Spleen (tissue), 11 donors: ENCODE data around the gene PTGFR. TPM values are rescaled to one million over a fixed set of nuclear protein-coding genes. Genes with fewer than 3 reads are reported as not detected.

Experiments used
- DNase-seq: peaks from one replicate; pipeline ENCODE4 v3.0.0-alpha.2; 2020
- H3K27ac ChIP-seq, 8 donors: fragments of 200-600 bp; sonication (generic) in 7 of 8; 1 replicate in 4 of 8; 2 replicates in 4 of 8; pipeline versions ENCODE4 v1.5.0 to v1.8.0; 2016 to 2021; ENCODE audit warnings: inconsistent platforms in 4 of 8, mild to moderate bottlenecking in 4 of 8, moderate library complexity in 1 of 8
- H3K27me3 ChIP-seq, 7 donors: fragments of 200-600 bp; sonication (generic) in 6 of 7; replicated peaks in 1 of 7; 1 replicate in 4 of 7; 2 replicates in 3 of 7; pipeline versions ENCODE4 v1.5.0 to v1.8.0; 2016 to 2021; ENCODE audit warnings: inconsistent platforms in 3 of 7, mild to moderate bottlenecking in 1 of 7
- H3K36me3 ChIP-seq, 6 donors: fragments of 200-600 bp; sonication (generic) in 5 of 6; 1 replicate in 4 of 6; 2 replicates in 2 of 6; pipeline versions ENCODE4 v1.5.0 to v1.8.0; 2016 to 2021; ENCODE audit warnings: inconsistent platforms in 2 of 6
- H3K4me1 ChIP-seq, 6 donors: fragments of 200-600 bp; sonication (generic) in 5 of 6; 1 replicate in 3 of 6; 2 replicates in 3 of 6; pipeline versions ENCODE4 v1.5.0 to v1.8.0; 2016 to 2021; ENCODE audit warnings: inconsistent platforms in 3 of 6
- H3K4me3 ChIP-seq, 8 donors: fragments of 200-600 bp; sonication (generic) in 7 of 8; 1 replicate in 4 of 8; 2 replicates in 4 of 8; pipeline versions ENCODE4 v1.5.0 to v1.8.0; 2016 to 2021; ENCODE audit warnings: inconsistent platforms in 4 of 8, mild to moderate bottlenecking in 4 of 8, moderate library complexity in 2 of 8
- H3K9me3 ChIP-seq, 8 donors: fragments of 200-600 bp; sonication (generic) in 7 of 8; 1 replicate in 4 of 8; 2 replicates in 4 of 8; pipeline versions ENCODE4 v1.5.0 to v1.8.0; 2016 to 2021; ENCODE audit warnings: inconsistent platforms in 4 of 8
- POLR2A ChIP-seq, 3 donors: fragments of 450-650 bp; IDR thresholded peaks; one replicate each; pipeline ENCODE4 v1.5.1; 2017; ENCODE audit warnings: antibody characterized with exemption in 3 of 3, mild to moderate bottlenecking in 1 of 3
- POLR2AphosphoS5 ChIP-seq, 3 donors: sonication (generic); formaldehyde crosslinking; IDR thresholded peaks; one replicate each; pipeline ENCODE4 v1.5.1; 2017; ENCODE audit warnings: antibody characterized with exemption in 3 of 3
- WGBS, 5 donors: extraction: QIAGEN DNeasy Blood & Tissue Kit in 3 of 5; methylation state at CpG; one replicate each; pipeline versions ENCODE4 v1.1.5 to v1.1.7; 2013 to 2018; 5-methylcytosine and 5-hydroxymethylcytosine counted together
- intact Hi-C: fragments of 100-400 bp; cut with DNase I; formaldehyde crosslinking; loops from one replicate; pipeline ENCODE4 v1.15.0; 2023; ENCODE audit warnings: low total_unique reads
- polyA plus RNA-seq, 3 donors: library from polyadenylated mRNA; stranded (reverse); fragments of 200-250 nt; gene quantifications; one replicate each; pipeline ENCODE4 v1.2.1, GENCODE V29; 2013
- total RNA-seq, 7 donors: library from RNA; depleted of rRNA in 3 of 7; stranded (reverse); fragments of >200 nt in 3 of 7; fragmentation: NEBNext Ultra II Directional in 4 of 7; extraction: Animal tissue kit (Norgen Biotek cat#: 25700) in 4 of 7; gene quantifications; one replicate each; pipeline versions ENCODE4 v1.1.0 to v1.2.1, GENCODE V29; 2016 to 2021
- TF ChIP-seq, protein P1 (sequence below), 11 experiments: fragments of 200-600 bp in 7 of 11; fragments of 450-650 bp in 4 of 11; sonication (generic) in 4 of 11; IDR thresholded peaks in 8 of 11; conservative IDR thresholded peaks in 3 of 11; 1 replicate in 7 of 11; 2 replicates in 4 of 11; pipeline versions ENCODE4 v1.4.0 to v1.8.0; 2016 to 2021; ENCODE audit warnings: antibody characterized with exemption in 11 of 11, inconsistent platforms in 4 of 11, mild to moderate bottlenecking in 1 of 11
- donor health status: healthy with polysubstance abuse.
- donor health status: DM: no; HTN: no; CAD: no; lungs with moderate emphysema.
- donor health status: DM: no; HTN: no; CAD: no.
- donor health status: Bipolar disorder and iron deficiency.
- donor health status: healthy.
- donor health status: DM: no; HTN: no; CAD: no.
- donor health status: DM: yes; HTN: yes; CAD: no.

PTGFR gene
- total and polyA plus RNA-seq, 10 donors = 0.28 to 2.4 (median 0.47) TPM

DNA sequence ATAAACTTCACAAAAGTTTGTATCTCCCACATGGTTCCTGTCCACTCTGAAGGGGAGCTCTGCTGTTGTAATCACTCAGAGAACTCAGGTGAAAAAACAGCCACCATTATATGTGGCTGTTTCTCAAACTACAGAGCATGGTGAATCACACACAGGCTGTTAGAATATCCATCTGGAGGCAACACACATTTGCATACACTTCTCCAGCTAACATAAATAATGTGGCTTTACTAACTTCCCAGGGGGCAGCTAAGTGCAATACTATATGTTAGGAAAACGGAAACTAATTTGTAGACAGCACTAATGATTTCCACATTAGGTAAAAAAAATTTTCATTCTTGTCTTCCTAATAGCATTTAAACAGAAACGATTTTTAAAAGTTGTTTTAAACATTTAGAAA, 49.3 kb downstream of the PTGFR start:
- TF ChIP-seq POLR2AphosphoS5 (IDR thresholded peaks at IDR 0.05) (no peak), POLR2A (IDR thresholded peaks at IDR 0.05) (no peak)
- TF ChIP-seq, protein P1, sequence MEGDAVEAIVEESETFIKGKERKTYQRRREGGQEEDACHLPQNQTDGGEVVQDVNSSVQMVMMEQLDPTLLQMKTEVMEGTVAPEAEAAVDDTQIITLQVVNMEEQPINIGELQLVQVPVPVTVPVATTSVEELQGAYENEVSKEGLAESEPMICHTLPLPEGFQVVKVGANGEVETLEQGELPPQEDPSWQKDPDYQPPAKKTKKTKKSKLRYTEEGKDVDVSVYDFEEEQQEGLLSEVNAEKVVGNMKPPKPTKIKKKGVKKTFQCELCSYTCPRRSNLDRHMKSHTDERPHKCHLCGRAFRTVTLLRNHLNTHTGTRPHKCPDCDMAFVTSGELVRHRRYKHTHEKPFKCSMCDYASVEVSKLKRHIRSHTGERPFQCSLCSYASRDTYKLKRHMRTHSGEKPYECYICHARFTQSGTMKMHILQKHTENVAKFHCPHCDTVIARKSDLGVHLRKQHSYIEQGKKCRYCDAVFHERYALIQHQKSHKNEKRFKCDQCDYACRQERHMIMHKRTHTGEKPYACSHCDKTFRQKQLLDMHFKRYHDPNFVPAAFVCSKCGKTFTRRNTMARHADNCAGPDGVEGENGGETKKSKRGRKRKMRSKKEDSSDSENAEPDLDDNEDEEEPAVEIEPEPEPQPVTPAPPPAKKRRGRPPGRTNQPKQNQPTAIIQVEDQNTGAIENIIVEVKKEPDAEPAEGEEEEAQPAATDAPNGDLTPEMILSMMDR (IDR thresholded peaks at IDR 0.05 in 8 of 11, conservative IDR thresholded peaks at IDR 0.05 in 3 of 11) = no peak
- H3K4me3 ChIP-seq = no peak overlapping the region
- no peaks in the 10 kb centered on the region for H3K4me1 ChIP-seq
- H3K27ac ChIP-seq = no peak overlapping the region
- no peaks in the 10 kb centered on the region for H3K27me3 ChIP-seq
- 55 to 81% (median 62%) methylated on average over 2 of the region's 2 CpGs for WGBS, 5 donors
- DNase-seq = no peak
- no peaks in the 10 kb centered on the region for H3K36me3 ChIP-seq
- intact Hi-C loops = no loop called here
- H3K9me3 ChIP-seq = peaks cover 0 to 23% (median 8%) of the 10 kb centered on the region in 8 donors

DNA sequence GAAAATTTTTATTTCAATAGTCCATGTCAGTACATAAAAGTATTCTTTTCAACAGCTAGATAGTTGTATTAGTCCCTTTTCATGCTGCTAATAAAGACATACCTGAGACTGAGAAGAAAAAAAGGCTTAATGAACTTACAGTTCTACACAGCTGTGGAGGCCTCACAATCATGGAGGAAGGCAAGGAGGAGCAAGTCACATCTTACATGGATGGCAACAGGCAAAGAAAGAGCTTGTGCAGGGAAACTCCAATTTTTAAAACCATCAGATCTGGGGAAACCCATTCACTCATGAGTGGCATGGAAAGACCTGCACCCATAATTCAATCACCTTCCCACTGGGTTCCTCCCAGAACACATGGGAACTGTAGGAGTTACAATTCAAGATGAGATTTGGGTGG, 50.7 kb downstream of the PTGFR start:
- H3K4me1 ChIP-seq = no peaks in the 10 kb centered on the region
- peaks cover 0 to 23% (median 8%) of the 10 kb centered on the region in 8 donors for H3K9me3 ChIP-seq
- no peak overlapping the region for H3K27ac ChIP-seq
- no peak for DNase-seq
- intact Hi-C loops = no loop called here
- no peaks in the 10 kb centered on the region for H3K36me3 ChIP-seq
- H3K4me3 ChIP-seq = no peak overlapping the region
- no peaks in the 10 kb centered on the region for H3K27me3 ChIP-seq
- TF ChIP-seq, protein P1 (IDR thresholded peaks at IDR 0.05 in 8 of 11, conservative IDR thresholded peaks at IDR 0.05 in 3 of 11) = no peak
- no peak for TF ChIP-seq POLR2A (IDR thresholded peaks at IDR 0.05)
- TF ChIP-seq POLR2AphosphoS5 (IDR thresholded peaks at IDR 0.05) = no peak

DNA sequence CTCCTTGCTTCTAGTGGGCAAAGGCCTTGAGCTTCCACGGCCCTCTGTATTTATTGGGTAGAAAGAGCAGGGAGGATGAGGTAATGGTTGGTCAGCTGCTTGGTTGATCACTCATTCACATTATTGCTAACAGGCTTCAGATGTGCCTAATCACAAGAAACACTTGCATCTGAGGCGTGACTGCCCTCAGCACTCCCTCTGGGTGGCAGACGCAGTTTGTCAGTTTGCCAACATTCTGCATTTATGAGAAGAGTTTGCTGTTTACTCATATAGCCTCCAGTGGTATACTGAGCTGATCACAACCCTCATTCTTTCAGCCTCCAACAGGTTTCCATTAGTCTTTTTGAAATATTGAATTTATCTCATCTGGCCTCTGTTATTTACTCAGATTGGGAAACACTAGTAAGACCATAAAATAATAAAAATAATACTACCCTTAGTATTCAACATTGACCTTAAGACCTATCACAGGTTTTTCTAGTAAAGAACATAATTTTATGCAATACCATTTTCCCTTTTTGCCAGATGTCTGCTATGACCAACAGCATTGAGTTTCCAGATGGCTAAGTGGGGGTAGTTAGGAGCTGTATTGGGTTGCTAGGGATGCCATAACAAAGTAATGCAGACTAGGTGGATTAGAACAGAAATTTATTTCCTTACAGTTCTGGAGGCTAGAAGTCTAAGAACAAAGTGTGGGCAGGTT, 53.3 kb downstream of the PTGFR start:
- Histone ChIP-seq H3K4me3 (no peak overlapping the region), H3K9me3 (peaks cover 0 to 26% (median 10%) of the 10 kb centered on the region in 8 donors), H3K36me3 (no peaks in the 10 kb centered on the region), H3K4me1 (no peaks in the 10 kb centered on the region), H3K27ac (no peak overlapping the region), H3K27me3 (peaks cover 0 to 4% (median 0%) of the 10 kb centered on the region in 7 donors)
- intact Hi-C loops = no loop called here
- no peak for DNase-seq
- no peak for TF ChIP-seq POLR2A (IDR thresholded peaks at IDR 0.05)
- no peak for TF ChIP-seq POLR2AphosphoS5 (IDR thresholded peaks at IDR 0.05)
- TF ChIP-seq, protein P1 (IDR thresholded peaks at IDR 0.05 in 8 of 11, conservative IDR thresholded peaks at IDR 0.05 in 3 of 11) = no peak
- 74 to 91% (median 87%) methylated on average over 3 of the region's 3 CpGs for WGBS, 5 donors

DNA sequence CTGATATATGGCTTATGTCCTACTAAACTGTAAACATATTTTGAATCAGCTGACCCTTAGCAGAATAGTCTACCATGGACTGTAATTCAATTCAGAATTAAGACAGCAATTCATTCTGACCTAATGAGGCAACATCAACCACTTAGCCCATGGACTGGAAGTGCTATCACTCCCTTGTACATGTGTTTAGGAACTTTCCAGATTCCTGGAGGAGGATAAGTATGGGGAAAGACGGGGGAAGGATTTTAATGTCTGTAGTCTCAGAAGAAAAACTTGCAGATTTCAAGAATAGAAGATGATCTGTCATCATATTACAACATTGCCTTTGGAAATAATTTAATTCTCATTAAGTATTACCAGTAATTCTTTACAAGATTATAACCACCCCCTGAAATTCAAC, 56.3 kb downstream of the PTGFR start:
- intact Hi-C loops = no loop called here
- Histone ChIP-seq H3K4me3 (no peak overlapping the region), H3K27me3 (peaks cover 0 to 4% (median 0%) of the 10 kb centered on the region in 7 donors), H3K36me3 (no peaks in the 10 kb centered on the region), H3K4me1 (no peaks in the 10 kb centered on the region), H3K27ac (no peak overlapping the region), H3K9me3 (peaks cover 0 to 32% (median 16%) of the 10 kb centered on the region in 8 donors)
- 38 to 63% (median 54%) methylated on average over 1 of the region's 1 CpG for WGBS, 5 donors
- no peak for DNase-seq
- TF ChIP-seq POLR2AphosphoS5 (IDR thresholded peaks at IDR 0.05) = no peak
- TF ChIP-seq, protein P1 (IDR thresholded peaks at IDR 0.05 in 8 of 11, conservative IDR thresholded peaks at IDR 0.05 in 3 of 11) = no peak
- no peak for TF ChIP-seq POLR2A (IDR thresholded peaks at IDR 0.05)
